Measurements from ENCODE around the gene CPN2.

CPN2 gene

GRCh38 chr3:194357681-194358080 lies 6.6 kb upstream of the CPN2 start:
- no peak for DNase-seq (ENCODE audit: extremely low read depth in 1 of 2, low read depth in 1 of 2)

GRCh38 chr3:194355379-194355778 lies 4.3 kb upstream of the CPN2 start:
- no peak for DNase-seq (ENCODE audit: extremely low read depth in 1 of 2, low read depth in 1 of 2)

DNA sequence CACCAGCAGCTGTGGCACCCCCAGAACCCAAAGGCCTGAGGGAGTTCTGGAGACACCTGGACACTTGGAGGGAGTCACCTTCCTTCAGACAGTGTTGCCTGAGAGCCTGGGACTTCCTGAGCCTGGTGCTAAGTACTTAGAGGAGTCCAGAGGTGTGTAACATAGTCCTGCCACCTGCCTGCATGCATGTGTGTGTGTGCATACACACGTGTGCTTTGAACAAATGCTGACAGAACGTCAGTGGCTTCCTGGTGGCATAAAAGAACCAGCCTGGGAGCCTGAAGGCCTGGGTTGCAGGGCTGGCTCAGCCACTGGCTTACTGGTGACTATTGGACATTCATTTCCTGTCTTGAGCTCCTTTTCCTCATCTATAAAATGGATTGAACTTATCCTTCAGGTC lies 3.2 kb upstream of the CPN2 start:
- no peak for DNase-seq (ENCODE audit: extremely low read depth in 1 of 2, low read depth in 1 of 2)

GRCh38 chr3:194352667-194353246 lies 1.6 kb upstream of the CPN2 start:
- DNase-seq (ENCODE audit: extremely low read depth in 1 of 2, low read depth in 1 of 2): no peak

- DNase-seq (ENCODE audit: extremely low read depth in 1 of 2, low read depth in 1 of 2): no peak
Measured at GRCh38 chr3:194351952-194352536, 916 bp upstream of the CPN2 start.

DNA sequence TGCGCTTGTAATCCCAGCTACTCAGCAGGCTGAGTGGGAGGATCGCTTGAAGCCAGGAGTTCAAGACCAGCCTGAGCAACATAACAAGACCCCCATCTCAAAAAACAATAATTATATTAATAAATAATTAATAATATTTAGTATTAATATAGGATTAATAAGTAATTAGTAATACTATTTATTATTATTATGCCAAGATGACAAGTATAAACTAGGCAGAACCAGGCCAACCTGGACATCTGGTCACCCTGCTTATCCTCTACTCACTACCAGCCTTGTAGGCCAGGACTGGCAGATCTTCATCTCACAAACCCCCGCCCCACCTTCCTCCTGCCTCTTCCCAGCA lies 429 bp downstream of the CPN2 start:
- DNase-seq (ENCODE audit: extremely low read depth in 1 of 2, low read depth in 1 of 2): no peak

DNA sequence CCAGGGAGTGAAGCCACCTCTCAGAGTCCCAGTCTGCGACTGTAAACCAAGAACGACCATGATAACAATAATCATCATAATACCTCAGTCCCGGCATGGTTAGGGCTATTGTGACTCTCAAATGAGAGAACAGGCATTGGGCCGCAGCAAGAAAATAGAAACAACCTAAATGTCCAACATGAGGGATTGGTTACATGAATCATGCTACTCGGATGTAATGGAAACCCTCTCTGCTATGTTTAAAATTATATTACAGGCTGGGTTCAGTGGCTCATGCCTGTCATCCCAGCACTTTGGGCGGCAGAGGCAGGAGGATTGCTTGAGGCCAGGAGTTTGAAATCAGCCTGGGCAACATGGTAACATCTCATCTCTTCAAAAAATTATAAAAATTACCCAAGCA lies 2.8 kb downstream of the CPN2 start:
- no peak for DNase-seq (ENCODE audit: extremely low read depth in 1 of 2, low read depth in 1 of 2)

GRCh38 chr3:194346621-194347020 lies 4.5 kb downstream of the CPN2 start:
- no peak for DNase-seq (ENCODE audit: extremely low read depth in 1 of 2, low read depth in 1 of 2)

- DNase-seq (ENCODE audit: extremely low read depth in 1 of 2, low read depth in 1 of 2): no peak
Measured at GRCh38 chr3:194346035-194346434, 5.1 kb downstream of the CPN2 start.

DNA sequence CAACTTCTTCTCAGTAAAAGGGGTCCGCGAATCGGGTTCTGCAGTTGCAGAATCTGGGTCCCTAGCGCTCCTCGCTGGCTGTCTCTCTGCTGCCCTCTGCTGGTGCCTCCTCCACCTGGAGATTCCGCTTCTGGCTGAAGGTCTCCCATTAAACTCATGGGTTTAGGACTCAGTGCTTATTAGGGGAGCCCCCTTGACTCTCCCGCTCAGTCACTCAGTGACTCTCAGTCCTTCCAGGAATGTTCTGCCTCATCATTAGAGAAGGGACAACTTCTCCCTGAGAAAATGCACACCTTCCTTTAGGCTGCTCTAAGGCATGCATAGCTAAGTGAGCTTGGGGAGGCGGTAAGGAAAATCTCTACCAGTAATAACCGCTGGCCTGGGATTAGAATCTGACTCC lies 7.1 kb downstream of the CPN2 start:
- peak; percentile 36 to 63 for DNase-seq (ENCODE audit: extremely low read depth in 1 of 2, low read depth in 1 of 2)

DNA sequence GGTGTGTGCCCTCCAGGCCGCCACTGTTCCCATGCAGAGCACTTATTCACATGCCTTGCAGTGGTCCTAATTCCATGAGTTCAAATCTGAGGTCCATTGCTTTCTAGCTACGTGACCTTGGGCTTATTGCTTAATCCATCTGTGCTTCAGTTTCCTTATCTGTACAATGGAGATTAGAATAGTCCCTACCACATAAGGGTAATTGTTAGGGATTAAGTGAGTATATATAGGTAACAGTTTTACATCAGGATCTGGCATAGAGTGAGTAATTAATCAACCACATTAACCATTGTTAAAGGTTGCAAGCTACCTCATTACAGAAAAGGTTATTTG lies 7.6 kb downstream of the CPN2 start:
- no peak for DNase-seq (ENCODE audit: extremely low read depth in 1 of 2, low read depth in 1 of 2)

DNA sequence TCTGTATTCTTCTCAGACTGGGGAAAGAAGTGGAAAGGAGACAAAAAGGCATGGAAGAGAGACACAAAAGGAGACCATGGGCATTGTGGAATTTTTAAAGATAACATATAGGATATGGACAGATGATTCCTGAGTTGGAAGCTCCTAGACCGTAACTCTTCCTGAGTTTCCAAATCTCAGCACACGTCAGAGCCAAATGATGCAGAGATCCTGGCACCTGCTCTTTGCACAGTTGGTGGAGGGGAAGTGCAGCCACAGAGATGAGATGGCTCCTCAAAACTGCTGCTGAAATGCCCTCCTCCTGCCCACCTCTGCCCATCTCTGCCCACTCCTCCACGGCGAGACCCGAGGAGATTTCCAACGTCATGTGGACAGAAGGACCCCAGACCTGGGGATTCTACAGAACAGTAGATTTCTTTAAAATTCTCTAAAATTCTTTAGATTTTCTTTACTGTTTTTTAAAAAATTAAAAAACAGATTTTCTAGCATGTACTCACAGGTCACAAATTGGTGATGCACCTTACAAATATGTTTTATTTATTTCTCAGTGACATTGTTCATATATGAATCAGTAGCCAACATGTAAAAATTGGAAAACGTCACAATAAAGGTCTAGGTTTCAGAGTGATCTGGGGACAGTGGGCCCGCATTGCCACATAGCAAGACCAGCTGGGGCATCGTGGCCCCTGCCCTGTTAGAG lies 8.1 kb downstream of the CPN2 start:
- DNase-seq (ENCODE audit: extremely low read depth in 1 of 2, low read depth in 1 of 2): no peak

DNA sequence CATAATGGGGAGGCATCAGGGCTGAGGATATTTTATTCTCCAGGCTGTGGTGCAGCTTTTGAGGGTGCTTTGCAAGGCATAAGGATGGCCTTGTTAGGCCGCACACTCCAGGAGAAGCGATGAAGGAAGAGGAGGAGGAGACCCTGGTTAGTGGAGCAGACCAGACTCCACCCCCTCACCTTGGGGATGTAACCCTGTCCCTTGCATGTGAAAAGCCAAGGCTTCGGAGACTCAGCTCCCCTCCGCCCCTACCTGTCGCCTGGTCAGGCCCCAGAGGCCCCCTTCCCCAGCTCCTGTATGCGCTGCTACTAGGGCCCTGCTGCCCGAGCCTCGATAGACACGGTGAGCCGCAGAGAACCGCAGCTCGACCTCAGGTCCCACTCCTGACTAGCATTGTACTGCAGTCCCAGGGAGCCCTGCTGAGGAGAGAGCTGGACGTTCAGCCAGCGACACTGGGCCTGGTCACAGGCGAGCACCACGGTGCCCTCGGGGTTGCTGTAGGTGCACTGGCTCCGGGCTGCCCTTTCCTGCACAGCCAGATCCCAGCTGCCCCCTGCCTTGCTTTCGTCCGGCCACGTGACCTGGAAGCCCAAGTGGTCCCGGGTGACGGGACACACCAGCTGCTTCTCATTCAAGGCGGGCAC lies 10.2 kb downstream of the CPN2 start:
- DNase-seq (ENCODE audit: extremely low read depth in 1 of 2, low read depth in 1 of 2): no peak

DNA sequence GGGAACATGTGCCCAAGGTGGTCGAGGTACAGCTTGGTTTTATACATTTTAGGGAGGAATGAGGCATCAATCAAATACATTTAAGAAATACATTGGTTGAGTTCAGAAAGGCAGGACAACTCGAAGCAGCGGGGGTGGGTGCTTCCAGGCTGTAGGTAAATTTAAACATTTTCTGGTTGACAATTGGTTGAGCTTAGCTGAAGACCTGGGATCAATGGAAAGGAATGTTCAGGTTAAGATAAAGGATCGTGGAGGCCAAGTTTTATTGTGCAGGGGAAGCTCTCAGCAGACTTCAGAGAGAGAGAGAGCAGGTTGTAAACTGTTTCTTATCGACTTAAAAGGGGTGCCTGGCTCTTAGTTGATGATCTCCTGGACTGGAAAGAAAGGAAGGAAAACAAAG lies 11.3 kb downstream of the CPN2 start:
- DNase-seq (ENCODE audit: extremely low read depth in 1 of 2, low read depth in 1 of 2): no peak

- no peak for DNase-seq (ENCODE audit: extremely low read depth in 1 of 2, low read depth in 1 of 2)
Measured at GRCh38 chr3:194339356-194339755, 11.8 kb downstream of the CPN2 start.

- no peak for DNase-seq (ENCODE audit: extremely low read depth in 1 of 2, low read depth in 1 of 2)
Measured at GRCh38 chr3:194337965-194338753, 13.0 kb downstream of the CPN2 start.

DNA sequence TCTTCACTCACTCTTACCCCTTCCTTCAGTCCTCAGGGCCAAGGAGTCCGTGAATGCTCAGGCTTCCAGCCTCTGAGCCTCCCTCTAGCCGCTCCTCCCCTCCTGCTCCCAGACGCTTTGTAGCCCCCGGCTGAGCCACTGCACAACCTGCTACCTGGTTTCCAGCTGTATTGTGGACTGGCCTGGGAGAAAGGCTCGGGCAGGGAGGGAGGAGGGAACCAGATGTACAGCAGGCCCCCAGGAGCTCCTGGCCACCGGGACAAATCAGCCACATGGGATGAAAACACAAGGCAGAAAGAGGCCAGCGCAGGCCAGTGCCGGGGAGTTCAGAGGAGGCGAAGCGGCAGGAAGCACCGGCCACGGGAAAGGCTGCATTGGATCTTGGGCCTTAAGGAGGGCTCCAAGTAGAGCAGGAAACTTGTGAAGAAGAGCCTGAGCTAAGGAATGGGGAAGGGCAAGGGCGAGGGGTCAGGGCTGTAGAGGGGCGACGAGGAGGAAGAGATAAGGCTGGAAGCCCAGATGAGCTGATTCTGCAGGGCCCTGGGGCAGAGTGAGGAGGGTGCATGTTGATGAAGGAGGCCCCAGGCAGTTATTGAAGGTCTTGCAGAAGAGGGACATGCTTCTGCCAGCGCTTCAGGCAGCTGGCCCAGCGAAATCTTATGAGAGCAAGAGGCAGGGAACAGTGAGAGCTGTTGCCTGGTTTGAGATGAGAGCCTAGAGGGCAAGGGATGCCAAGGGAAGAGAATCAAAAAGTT lies 14.3 kb downstream of the CPN2 start:
- no peak for DNase-seq (ENCODE audit: extremely low read depth in 1 of 2, low read depth in 1 of 2)

GRCh38 chr3:194333981-194334320 lies 17.2 kb downstream of the CPN2 start:
- no peak for DNase-seq (ENCODE audit: extremely low read depth in 1 of 2, low read depth in 1 of 2)

DNA sequence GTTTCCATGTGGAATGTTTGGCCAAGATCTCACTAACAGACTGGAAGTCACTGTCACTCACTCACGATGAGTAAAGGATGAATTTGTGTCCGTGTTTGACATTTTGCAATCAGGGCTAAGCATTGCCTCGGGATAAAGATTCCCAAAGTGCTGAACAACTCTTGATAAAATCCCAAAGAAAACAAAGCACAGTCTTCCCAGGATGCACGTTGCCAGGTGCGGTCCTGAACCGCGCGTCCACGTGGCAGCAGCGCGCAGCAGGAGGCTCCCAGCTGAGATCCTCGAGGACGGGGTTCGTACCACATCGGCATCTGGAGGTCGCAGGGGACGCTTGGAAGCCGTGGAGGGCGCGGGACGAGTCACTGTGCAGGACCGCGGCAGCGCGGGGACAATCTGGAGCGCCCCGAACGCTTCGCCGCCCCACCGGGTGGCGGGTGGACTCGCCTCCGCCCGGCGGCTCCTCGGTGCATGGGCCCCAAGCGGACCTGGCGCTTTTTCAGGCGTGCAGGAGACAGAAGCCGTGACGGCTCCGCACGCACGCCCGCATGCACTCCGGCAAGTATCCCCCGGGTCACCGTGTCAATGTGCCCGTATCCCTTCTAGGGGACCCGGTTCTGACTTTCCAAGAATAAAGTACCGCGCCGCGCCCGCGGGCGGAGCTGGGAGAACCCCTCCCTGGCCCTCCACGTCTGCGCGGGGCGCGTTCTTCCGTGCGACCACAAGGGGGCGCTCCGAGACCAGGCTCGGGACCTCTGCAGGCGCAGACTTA lies 17.7 kb downstream of the CPN2 start:
- peak; percentile 65 to 84 for DNase-seq (ENCODE audit: extremely low read depth in 1 of 2, low read depth in 1 of 2)

- DNase-seq (ENCODE audit: extremely low read depth in 1 of 2, low read depth in 1 of 2): no peak
Measured at GRCh38 chr3:194332858-194333211, 18.3 kb downstream of the CPN2 start.
